GM21381 (cell line): ENCODE measurements around the gene EFNB3.

ENCODE experiments used
- ATAC-seq: cut with Tn5 transposase; IDR thresholded peaks from one replicate; pipeline ENCODE4 v1.9.1; 2021; ENCODE audit warnings: mild to moderate bottlenecking, moderate library complexity; ENCODE audit not compliant: unreplicated experiment

Gene EFNB3

GRCh38 chr17:7716901-7717755 lies 12.1 kb downstream of the EFNB3 start, which contains the start of gene DNAH2:
DNAH2 (plus strand) TSS chr17:7717744; CDS start chr17:7719735, 1,991 bp downstream.
- no peak for ATAC-seq

GRCh38 chr17:7717756-7718350 lies 12.9 kb downstream of the EFNB3 start:
- ATAC-seq = no peak

GRCh38 chr17:7719661-7720060 lies 14.7 kb downstream of the EFNB3 start:
- ATAC-seq = no peak

- no peak for ATAC-seq
Measured at GRCh38 chr17:7720125-7720524, 15.1 kb downstream of the EFNB3 start.

GRCh38 chr17:7721612-7722011 lies 16.6 kb downstream of the EFNB3 start:
- no peak for ATAC-seq

GRCh38 chr17:7727886-7728285 lies 22.9 kb downstream of the EFNB3 start:
- ATAC-seq = no peak

DNA sequence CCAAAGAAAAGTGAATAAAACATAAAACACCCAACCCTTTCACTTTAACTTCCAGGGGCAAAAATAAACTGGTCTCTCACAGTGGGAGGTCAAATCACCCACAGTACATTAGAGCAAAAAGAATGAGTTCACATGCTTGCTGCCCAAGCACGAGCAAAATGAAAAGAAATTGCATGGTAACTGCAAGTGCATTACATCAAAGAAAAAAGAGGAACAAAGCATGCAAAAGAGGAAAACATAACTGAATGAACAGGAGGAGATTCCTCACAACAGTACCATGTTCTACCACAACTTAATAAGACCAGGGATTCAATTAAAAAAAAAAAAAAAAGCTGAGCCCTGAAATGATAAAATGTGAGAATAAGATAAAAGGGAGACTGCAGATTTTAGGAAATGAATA lies 24.8 kb downstream of the EFNB3 start:
- no peak for ATAC-seq

DNA sequence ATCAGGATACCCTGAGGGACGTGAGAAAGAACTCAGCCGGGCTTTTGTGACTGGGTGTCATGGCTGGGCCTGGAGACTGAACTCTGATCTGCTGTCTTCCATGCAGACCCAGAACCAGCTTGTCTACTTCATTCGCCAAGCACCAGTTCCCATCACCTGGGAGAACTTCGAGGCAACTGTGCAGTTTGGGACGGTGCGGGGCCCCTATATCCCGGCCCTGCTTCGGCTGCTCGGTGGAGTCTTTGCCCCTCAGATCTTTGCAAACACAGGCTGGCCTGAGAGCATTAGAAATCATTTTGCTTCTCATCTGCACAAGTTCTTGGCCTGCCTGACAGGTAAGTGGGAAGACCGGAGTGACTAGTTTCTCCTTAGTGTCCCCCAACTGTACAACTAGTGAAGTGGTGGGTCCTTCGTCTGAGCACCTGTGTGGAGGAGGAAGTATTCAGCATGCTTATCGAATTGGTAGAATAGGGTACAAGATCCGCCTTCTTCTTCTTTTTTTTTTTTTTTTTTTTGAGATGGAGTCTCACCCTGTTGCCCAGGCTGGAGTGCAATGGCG lies 28.1 kb downstream of the EFNB3 start:
- no peak for ATAC-seq

- ATAC-seq = no peak
Measured at GRCh38 chr17:7737601-7738000, 32.6 kb downstream of the EFNB3 start.

DNA sequence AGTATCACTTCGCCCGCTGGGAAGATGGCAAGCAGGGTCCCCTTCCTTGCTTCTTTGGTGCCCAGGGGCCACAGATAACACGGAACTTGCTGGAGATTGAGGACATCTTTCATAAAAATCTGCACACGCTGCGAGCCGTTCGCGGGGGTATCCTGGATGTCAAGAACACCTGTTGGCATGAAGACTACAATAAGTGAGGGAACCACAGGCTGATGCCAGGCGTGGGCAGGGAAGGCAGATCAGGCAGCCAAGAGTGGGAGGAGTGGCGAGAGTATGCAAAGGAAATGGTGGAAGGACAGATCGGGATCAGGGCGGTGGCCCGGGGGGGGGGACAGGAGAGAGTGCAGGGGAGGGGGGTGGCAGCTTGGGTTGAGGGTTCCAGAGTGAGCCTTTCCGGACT lies 34.7 kb downstream of the EFNB3 start:
- ATAC-seq = no peak

GRCh38 chr17:7740481-7741001 lies 35.5 kb downstream of the EFNB3 start:
- no peak for ATAC-seq

- ATAC-seq = no peak
Measured at GRCh38 chr17:7742729-7743128, 37.7 kb downstream of the EFNB3 start.

DNA sequence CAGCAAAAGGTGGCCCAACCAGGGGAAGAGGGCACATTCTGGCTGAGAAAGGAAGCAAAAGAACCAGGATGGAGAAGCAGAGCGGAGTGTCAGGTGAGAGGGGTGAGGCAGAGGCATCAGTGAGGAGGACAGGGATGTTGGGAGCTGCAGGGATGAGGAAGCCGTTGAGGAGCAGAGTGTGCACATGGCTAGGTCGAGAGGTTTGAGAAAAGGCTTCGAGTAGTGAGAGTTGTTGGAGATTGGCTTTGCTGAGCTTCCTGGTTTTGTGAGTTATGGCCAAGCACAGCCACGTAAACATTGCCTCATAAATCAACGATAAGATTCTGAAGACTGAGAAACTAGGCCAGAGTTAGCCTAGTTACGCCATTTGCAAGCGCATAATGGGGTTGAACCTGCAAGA lies 39.4 kb downstream of the EFNB3 start:
- no peak for ATAC-seq

DNA sequence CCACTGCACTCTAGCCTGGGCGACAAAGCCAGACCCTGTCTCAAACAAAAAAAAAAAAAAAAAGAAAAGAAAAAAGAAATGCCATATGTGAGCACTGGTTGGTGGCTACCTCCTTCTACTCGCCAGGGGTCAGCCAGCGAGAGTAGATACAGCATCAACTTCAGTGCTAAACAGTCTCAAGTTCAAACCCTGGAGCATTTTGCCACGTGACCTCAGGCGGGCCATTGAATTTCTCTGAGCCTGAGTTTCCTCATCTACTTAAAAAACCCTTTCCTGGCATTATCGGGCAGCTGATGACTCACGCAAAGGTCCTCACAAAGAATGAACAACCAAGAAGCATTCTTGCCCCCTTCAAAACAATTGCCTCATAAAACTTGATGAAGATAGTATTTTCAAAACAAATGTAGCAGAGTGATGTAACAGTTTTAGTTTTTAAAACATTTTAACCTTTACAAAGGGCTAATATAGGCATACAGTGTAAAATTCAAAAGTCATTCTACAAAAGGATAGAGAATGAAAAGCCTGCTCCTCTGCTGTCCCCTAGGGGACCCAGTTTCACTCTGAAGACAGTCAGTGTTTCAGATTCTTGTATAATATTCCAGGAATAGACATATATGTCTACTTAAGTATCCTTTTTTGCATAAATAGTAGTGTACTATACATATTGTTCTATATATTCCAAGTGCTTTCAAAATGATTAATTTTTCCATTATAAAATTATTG lies 40.9 kb downstream of the EFNB3 start:
- no peak for ATAC-seq

- ATAC-seq = no peak
Measured at GRCh38 chr17:7747635-7748071, 42.7 kb downstream of the EFNB3 start.

DNA sequence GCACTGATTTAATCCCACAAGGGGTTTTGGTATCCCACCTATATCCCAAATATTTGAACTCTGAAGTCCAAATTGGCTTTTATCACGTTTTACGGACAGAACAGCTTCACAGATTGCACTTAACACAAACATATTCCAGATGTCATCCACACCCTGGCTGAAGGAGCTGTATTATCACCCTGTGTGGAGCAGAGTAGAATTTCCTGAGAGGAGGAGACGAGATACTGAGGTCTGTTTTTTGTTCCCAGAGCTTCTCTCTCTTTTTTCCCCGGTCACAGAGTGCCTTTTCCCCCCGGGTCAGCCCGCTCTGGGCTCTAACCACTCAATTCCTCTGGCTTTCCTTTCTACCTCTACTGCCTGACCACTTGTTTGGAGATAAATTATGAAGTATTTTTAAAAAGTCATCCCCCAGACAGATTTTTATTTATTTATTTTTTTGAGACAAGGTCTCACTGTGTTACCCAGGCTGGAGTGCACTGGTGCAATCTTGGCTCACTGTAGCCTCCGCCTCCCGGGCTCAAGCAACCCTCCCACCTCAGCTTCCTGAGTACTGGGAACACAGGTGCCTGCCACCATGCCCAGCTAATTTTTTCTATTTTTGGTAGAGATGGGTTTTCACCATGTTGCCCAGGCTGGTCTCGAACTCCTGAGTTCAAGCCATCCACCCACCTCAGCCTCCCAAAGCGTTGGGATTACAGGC lies 43.2 kb downstream of the EFNB3 start:
- ATAC-seq = no peak

GRCh38 chr17:7750321-7750821 lies 45.4 kb downstream of the EFNB3 start:
- no peak for ATAC-seq

DNA sequence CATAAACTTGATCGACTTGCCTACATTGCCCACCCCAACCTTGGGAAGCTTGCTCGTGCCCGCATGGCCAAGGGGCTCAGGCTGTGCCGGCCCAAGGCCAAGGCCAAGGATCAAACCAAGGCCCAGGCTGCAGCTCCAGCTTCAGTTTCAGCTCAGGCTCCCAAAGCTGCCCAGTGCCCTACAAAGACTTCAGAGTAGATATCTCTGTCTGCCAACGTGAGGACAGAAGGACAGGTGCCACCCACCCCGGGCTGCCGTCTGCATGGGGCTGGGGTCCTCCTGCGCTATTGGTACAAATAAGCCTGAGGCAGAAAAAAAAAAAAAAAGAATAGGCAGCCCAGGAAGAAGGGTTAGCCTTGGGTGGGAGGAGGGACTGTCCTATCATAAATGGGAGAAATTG lies 49.7 kb downstream of the EFNB3 start:
- no peak for ATAC-seq

- no peak for ATAC-seq
Measured at GRCh38 chr17:7755095-7755890, 50.3 kb downstream of the EFNB3 start.

DNA sequence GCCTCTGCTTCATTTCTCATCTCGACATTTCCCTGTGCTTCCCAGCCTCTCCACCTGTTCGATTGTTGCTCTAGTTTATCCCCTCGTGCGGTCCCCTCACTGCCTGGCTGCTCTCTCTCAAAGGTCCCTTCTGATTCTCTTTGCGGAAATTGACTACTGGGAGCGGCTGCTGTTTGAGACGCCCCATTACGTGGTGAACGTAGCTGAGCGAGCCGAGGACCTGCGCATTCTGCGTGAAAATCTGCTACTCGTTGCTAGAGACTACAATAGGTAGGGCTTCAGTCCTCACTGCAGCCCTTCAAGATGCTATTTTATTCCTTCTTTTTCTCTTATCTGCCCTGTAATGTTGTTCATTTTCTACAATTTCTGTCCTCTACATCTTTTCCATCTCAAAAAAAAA lies 52.0 kb downstream of the EFNB3 start:
- ATAC-seq = no peak
